ES-I3 (cell line): ENCODE results near the gene RBM44.

Experiments used
- H3K36me3 ChIP-seq: 2 replicates; pipeline ENCODE4 v1.6.1; 2013; ENCODE audit warnings: mild to moderate bottlenecking, low read length, control low read depth, moderate library complexity; ENCODE audit not compliant: insufficient read depth
- H3K4me1 ChIP-seq: 2 replicates; pipeline ENCODE4 v1.6.1; 2013; ENCODE audit warnings: mild to moderate bottlenecking, control low read depth, low read length; ENCODE audit not compliant: insufficient read depth
- H3K9ac ChIP-seq: 2 replicates; pipeline ENCODE4 v1.6.1; 2013; ENCODE audit warnings: low read depth, mild to moderate bottlenecking, low read length, moderate library complexity
- H3K9me3 ChIP-seq: 2 replicates; pipeline ENCODE4 v1.6.1; 2013; ENCODE audit warnings: mild to moderate bottlenecking, low read length, moderate library complexity; ENCODE audit not compliant: control insufficient read depth, insufficient read depth

Gene RBM44

DNA sequence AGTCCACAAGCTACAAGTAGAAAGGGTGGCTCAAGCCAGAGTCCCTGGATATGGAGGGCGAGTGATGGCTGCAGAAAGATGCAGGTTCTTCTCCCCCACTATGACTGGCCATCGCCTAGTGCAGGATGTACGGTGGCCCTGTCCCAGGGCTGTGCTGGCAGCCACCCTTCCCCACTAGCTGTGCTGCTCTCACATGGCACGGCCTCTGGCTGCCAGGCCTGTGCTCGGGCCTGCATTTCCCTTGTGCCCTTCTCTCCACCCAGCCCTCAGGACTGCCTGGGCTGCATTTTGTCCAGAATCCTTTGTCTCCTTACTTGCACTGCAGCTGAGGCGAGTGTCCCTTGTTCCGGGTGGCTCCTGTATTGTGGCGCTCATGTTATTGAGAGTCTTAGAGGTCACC, 59.2 kb downstream of the RBM44 start:
- Histone ChIP-seq H3K9ac (no peak overlapping the region), H3K4me1 (no peaks in the 10 kb centered on the region; the same call in 1 of the 2 replicates), H3K36me3 (no peaks in the 10 kb centered on the region), H3K9me3 (no peaks in the 10 kb centered on the region)

DNA sequence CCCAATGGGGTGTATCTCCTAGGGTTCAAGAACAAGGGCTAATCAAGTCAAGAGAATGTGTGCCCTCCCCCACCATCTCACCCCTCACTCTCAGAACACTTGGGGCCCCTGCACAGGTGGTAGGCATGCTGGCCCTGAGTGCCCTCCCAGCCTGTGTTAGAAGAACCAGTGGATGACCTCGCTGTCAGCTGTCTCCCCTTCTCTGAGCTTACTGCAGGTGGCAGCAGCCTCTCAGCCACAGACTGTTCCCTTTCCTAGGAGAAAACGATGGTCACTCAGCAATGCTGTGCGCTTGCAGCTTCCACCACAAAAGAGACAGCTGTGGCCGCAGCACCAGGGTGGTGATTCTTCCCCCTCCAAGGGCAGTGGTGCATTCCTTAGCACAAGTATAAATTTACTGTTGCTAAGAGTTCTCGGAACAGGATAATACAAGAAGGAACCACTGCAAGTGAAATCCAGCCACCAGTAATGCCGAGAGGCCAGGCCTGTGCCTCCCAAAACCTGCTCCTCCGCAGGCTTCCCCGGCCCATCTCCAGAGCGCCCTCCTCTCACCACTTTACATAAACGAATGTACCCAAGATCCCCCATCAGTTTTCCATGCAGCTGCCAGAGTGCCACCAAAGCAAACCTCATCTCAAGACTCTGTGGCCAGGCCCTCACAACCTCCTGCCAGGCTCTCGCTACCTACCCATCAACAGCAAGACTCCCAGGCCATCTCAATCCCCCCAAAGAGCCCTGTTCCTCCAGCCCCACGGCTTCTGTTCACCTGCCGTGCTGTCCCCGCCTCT, 59.9 kb downstream of the RBM44 start:
- Histone ChIP-seq H3K36me3 (no peaks in the 10 kb centered on the region), H3K4me1 (no peaks in the 10 kb centered on the region; the same call in 1 of the 2 replicates), H3K9me3 (no peaks in the 10 kb centered on the region), H3K9ac (peak overlapping the region; percentile 26; the same call in 1 of the 2 replicates)

DNA sequence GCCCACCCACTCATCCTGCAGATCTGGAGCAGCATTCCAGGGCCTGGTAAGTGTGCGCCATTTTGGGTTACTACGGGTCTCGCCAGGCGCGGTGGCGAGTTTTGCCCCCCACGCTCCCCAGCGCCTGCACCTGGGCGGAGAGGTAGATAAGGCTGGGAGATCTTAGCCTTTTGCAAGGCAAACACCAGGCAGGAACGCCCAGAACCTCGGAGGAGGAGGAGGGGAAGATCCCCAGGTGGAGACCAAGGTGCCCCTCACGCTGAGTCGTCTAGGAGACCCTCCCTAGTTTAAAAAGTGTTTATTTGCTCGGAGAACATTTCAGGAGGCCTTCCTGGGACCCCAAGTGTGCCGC, 60.5 kb downstream of the RBM44 start:
- Histone ChIP-seq H3K4me1 (peaks cover 4% of the 10 kb centered on the region; the same call in 1 of the 2 replicates), H3K36me3 (no peaks in the 10 kb centered on the region), H3K9me3 (no peaks in the 10 kb centered on the region), H3K9ac (peak overlapping the region; percentile 26; the same call in 1 of the 2 replicates)

GRCh38 chr2:237859533-237860272, 61.1 kb downstream of the RBM44 start, which contains the start of gene RAMP1:
TSS of gene RAMP1 (plus strand) at chr2:237859623. CDS start at chr2:237859676, 53 bp downstream.
- no peaks in the 10 kb centered on the region for H3K36me3 ChIP-seq
- peak within 1 kb of the TSS; percentile 26; the same call in 1 of the 2 replicates for H3K9ac ChIP-seq
- H3K9me3 ChIP-seq = no peaks in the 10 kb centered on the region
- H3K4me1 ChIP-seq = peaks cover 10% of the 10 kb centered on the region; the same call in 1 of the 2 replicates

- peak overlapping the region; percentile 26; the same call in 1 of the 2 replicates for H3K9ac ChIP-seq
- no peaks in the 10 kb centered on the region for H3K36me3 ChIP-seq
- no peaks in the 10 kb centered on the region for H3K9me3 ChIP-seq
- peaks cover 15% of the 10 kb centered on the region; the same call in 1 of the 2 replicates for H3K4me1 ChIP-seq
Measured at GRCh38 chr2:237860273-237860935, 61.8 kb downstream of the RBM44 start.

GRCh38 chr2:237861875-237862527, 63.4 kb downstream of the RBM44 start:
- Histone ChIP-seq H3K36me3 (no peaks in the 10 kb centered on the region), H3K4me1 (peaks cover 26% of the 10 kb centered on the region; the same call in 1 of the 2 replicates), H3K9me3 (no peaks in the 10 kb centered on the region), H3K9ac (no peak overlapping the region)

DNA sequence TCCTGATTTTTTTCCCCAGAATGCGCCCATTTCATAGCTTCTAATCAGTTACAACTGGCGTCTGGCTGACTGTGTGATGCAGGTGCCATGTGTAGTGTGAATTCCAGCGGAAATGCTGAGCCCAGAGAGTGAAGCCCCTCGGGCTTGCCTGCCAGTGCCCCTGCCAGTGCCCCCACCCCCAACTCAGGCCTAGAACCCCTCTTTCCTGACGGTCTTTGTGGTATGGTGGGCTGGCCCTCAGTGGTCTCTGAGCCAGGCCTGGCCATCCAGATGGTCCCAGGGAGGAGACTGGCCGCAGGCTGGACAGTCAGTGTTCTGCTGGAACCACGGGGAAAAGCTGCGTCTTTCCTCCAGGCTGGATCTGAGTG, 63.9 kb downstream of the RBM44 start:
- H3K36me3 ChIP-seq = no peaks in the 10 kb centered on the region
- H3K4me1 ChIP-seq = peaks cover 26% of the 10 kb centered on the region; the same call in 1 of the 2 replicates
- H3K9me3 ChIP-seq = no peaks in the 10 kb centered on the region
- no peak overlapping the region for H3K9ac ChIP-seq

DNA sequence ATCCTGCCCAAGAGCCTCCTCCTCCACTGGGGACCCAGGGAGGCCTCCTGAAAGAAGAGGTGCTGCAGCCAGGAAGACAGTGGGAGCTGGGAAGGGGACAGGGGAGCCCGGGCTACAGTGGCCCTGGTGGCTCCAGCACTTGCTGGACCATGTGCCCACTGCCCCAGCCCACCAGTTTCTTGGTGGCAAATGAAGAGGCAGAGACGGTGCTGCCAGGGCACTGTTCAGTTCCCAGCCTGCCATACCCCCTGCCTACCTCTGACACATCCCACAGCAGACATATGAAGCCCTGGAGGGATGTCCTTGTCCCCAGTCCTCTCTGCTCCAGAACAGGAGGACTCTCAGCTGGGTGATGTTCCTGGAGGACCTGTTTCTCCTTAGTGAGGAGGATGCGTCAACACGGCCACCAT, 64.5 kb downstream of the RBM44 start:
- H3K4me1 ChIP-seq = peaks cover 26% of the 10 kb centered on the region; the same call in 1 of the 2 replicates
- H3K9ac ChIP-seq = no peak overlapping the region
- no peaks in the 10 kb centered on the region for H3K9me3 ChIP-seq
- no peaks in the 10 kb centered on the region for H3K36me3 ChIP-seq

DNA sequence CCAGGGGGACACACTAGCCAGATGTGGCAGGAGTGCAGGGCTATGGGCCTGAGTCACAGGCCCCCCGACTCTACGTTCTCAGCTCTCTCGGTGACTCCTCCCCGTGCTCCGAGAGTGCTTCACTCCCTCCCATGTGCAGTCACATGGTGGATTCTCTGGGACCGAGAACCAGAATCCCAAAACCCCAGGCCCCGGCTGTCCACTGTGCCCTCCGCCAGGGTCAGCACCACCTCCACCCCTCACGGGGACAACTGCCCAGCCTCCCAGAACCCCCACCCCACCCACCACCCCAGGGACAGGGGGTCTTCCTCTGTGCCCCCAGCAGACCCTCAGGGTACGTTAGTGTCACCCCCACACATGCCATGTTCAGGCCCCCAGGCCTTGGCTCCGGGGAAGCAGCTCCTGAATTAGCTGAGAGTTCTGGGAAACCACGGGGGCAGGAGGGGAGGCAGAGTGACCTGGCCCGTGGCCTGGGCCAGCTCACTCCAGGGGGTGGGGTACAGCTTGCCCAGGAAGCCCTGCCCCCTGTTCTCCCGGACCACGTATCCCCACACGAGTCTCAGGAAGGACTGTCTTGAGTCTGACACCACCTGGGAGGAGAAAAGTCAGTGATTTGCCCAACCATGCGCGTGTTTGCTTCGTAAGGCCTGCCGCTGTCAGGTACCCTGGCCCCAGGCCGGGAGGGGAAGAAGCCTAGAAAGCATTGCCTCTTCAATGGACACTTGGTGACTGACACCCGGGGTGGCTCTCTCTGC, 65.3 kb downstream of the RBM44 start:
- H3K36me3 ChIP-seq = no peaks in the 10 kb centered on the region
- H3K4me1 ChIP-seq = peaks cover 26% of the 10 kb centered on the region; the same call in 1 of the 2 replicates
- H3K9me3 ChIP-seq = no peaks in the 10 kb centered on the region
- H3K9ac ChIP-seq = no peak overlapping the region

DNA sequence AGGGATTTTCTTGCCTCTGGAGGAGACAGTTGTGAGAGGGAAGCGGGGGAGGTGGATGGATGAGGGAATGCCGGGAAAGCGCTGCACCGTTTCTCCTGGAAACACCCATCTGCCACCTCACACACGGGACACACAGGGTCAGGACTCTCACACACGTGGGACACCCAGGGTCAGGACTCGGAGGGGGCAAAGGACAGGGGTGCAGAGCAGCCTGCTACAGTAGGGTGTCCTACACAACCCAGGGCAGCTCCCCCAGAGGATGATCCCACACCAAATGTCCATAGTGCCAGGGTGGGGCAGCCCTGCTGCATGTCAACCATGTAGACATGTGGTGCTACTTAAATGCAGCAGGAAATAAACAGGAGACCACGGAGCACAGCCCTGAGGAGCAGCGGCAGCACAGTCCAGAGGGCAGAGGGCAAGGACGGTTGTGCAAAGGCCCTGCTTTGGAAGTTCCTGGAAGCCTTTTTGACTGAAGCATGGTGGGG, 65.9 kb downstream of the RBM44 start:
- peaks cover 26% of the 10 kb centered on the region; the same call in 1 of the 2 replicates for H3K4me1 ChIP-seq
- H3K9ac ChIP-seq = no peak overlapping the region
- H3K36me3 ChIP-seq = no peaks in the 10 kb centered on the region
- H3K9me3 ChIP-seq = no peaks in the 10 kb centered on the region

DNA sequence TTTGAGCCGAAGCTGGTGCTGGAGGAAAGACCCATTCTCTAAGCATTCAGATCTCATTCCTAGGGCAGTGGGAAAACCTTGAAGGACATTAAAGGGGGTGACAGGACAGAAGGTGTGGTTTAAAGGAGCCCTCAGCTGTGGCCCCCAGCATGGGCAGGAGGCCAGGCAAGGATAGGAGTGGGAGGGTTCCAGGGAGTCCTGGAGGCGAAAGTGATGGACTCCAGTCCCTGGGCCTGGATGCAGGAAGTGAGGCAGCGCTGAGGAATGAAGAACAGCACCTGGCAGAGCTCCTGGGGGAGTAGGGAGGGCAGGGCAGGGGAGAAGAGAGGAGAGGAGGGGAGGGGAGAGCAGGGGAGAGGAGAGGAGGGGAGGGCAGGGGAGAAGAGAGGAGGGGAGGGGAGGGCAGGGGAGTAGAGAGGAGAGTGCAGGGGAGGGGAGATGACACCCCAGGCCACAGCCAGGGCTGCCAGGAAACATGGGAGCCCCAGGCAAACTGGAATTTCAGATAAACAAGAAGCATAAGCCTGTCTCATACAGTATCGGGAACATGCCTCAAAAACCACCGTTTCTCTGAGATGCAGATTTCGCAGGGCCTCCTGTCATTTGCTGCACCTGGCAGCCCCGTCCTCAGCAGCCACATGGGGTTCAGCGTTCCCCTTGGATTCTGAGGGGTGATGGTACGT, 66.5 kb downstream of the RBM44 start:
- peaks cover 26% of the 10 kb centered on the region; the same call in 1 of the 2 replicates for H3K4me1 ChIP-seq
- H3K36me3 ChIP-seq = no peaks in the 10 kb centered on the region
- no peak overlapping the region for H3K9ac ChIP-seq
- H3K9me3 ChIP-seq = no peaks in the 10 kb centered on the region

DNA sequence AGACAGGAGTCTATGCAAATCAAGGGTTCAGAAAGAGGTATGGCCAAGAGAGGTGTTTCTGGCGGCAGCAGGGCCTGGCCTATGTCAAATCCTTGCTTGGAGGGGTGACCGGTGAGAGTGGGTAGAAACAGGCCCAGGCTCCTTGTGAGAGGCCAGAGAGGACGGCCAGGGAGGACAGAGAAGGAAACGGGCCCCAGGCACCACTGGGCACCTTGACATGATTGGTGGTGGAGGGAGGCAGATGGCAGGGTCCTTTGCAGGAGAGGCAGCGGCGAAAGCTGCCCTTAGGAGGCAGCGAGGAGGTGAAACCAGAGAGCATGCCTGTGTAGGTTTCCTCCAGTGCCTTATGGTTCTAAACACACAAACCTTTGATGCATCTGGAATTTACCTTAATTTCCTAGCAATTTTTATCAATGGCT, 67.1 kb downstream of the RBM44 start:
- no peaks in the 10 kb centered on the region for H3K36me3 ChIP-seq
- no peak overlapping the region for H3K9ac ChIP-seq
- peaks cover 26% of the 10 kb centered on the region; the same call in 1 of the 2 replicates for H3K4me1 ChIP-seq
- H3K9me3 ChIP-seq = no peaks in the 10 kb centered on the region
